Right ventricle myocardium superior (tissue), 1 donor: ENCODE data around the gene NMT1. TPM values are rescaled to one million over a fixed set of nuclear protein-coding genes. Genes with fewer than 3 reads are reported as not detected.

Experiments used
- ATAC-seq: fragments of 200-7000 bp; cut with Tn5 transposase; one replicate; pipeline ENCODE4 v1.9.1; 2020; ENCODE audit warnings: mild to moderate bottlenecking; ENCODE audit not compliant: poor library complexity
- DNase-seq: peaks from one replicate; pipeline ENCODE4 v3.0.0-alpha.2; 2020
- intact Hi-C: fragments of 100-400 bp; cut with DNase I; formaldehyde crosslinking; loops from one replicate; pipeline ENCODE4 v1.11.2; 2022
- total RNA-seq: library from RNA; stranded (reverse); fragmentation: NEBNext Ultra II Directional; extraction: Animal tissue kit (Norgen Biotek cat#: 25700); gene quantifications from one replicate; pipeline ENCODE4 v1.2.1, GENCODE V29; 2021
- donor health status: DM: no; HTN: yes; CAD: no; lungs with severe emphysema.

NMT1 gene
- total RNA-seq, 1 donor from 2014 or later, result 84.5 TPM

GRCh38 chr17:45063198-45063597 lies 2.1 kb downstream of the NMT1 start:
- DNase-seq, result no peak
- no peak for ATAC-seq
- intact Hi-C loops, result no loop called here

- ATAC-seq (no peak), DNase-seq (no peak)
- intact Hi-C loops, result no loop called here
These were observed 6.5 kb downstream of the NMT1 start for GRCh38 chr17:45067637-45068036.

- peak; percentile 24 for ATAC-seq
- DNase-seq, result no peak
- intact Hi-C loops, result no loop called here
These were observed 8.9 kb downstream of the NMT1 start for GRCh38 chr17:45070001-45070400.

- intact Hi-C loops, result no loop called here
- DNase-seq (no peak), ATAC-seq (no peak)
These were observed 9.7 kb downstream of the NMT1 start for GRCh38 chr17:45070809-45071208.

GRCh38 chr17:45073414-45074070 lies 12.4 kb downstream of the NMT1 start:
- ATAC-seq, result peak; percentile 63
- intact Hi-C loops, result no loop called here
- DNase-seq, result no peak

- intact Hi-C loops, result no loop called here
- ATAC-seq, result no peak
- no peak for DNase-seq
These were observed 16.5 kb downstream of the NMT1 start for GRCh38 chr17:45077643-45078042.

- ATAC-seq (no peak), DNase-seq (no peak)
- intact Hi-C loops, result no loop called here
These were observed 20.1 kb downstream of the NMT1 start for GRCh38 chr17:45081047-45081703.

- intact Hi-C loops, result no loop called here
- DNase-seq, result no peak
- ATAC-seq, result no peak
These were observed 25.3 kb downstream of the NMT1 start for GRCh38 chr17:45086391-45086790.

GRCh38 chr17:45086865-45087503 lies 25.9 kb downstream of the NMT1 start:
- DNase-seq (no peak), ATAC-seq (peak; percentile 55)
- intact Hi-C loops, result no loop called here

GRCh38 chr17:45087504-45087975 lies 26.4 kb downstream of the NMT1 start:
- intact Hi-C loops, result no loop called here
- ATAC-seq (peak; percentile 77), DNase-seq (no peak)

- intact Hi-C loops, result no loop called here
- DNase-seq (no peak), ATAC-seq (no peak)
These were observed 26.9 kb downstream of the NMT1 start for GRCh38 chr17:45087978-45088377.

GRCh38 chr17:45088741-45089140 lies 27.6 kb downstream of the NMT1 start:
- no peak for DNase-seq
- intact Hi-C loops, result no loop called here
- no peak for ATAC-seq

GRCh38 chr17:45090711-45091110 lies 29.6 kb downstream of the NMT1 start:
- DNase-seq, result no peak
- intact Hi-C loops, result loop anchor here (10.0 kb wide), 1 partner anchor 176 kb away; the partner anchor contains the start of gene GFAP
- no peak for ATAC-seq

GRCh38 chr17:45091778-45092425 lies 30.8 kb downstream of the NMT1 start:
- no peak for DNase-seq
- intact Hi-C loops, result loop anchor here (10.0 kb wide), 1 partner anchor 177 kb away; the partner anchor contains the start of gene GFAP
- no peak for ATAC-seq

- ATAC-seq, result peak; percentile 91
- intact Hi-C loops, result loop anchor here (10.0 kb wide), 1 partner anchor 178 kb away; the partner anchor contains the start of gene GFAP
- DNase-seq, result peak; percentile 88
These were observed 31.9 kb downstream of the NMT1 start for GRCh38 chr17:45092911-45093430.

GRCh38 chr17:45093444-45094110 lies 32.5 kb downstream of the NMT1 start:
- DNase-seq (peak; percentile 68), ATAC-seq (peak; percentile 65)
- intact Hi-C loops, result loop anchor here (10.0 kb wide), 1 partner anchor 179 kb away; the partner anchor contains the start of gene GFAP

GRCh38 chr17:45096141-45096540 lies 35.0 kb downstream of the NMT1 start:
- intact Hi-C loops, result loop anchor here (5.0 to 10.0 kb wide), 2 partner anchors 36 to 181 kb away; partner anchors contain the start of genes GFAP and PLCD3
- DNase-seq (no peak), ATAC-seq (no peak)

- ATAC-seq (no peak), DNase-seq (no peak)
- intact Hi-C loops, result loop anchor here (5.0 to 10.0 kb wide), 2 partner anchors 35 to 182 kb away; partner anchors contain the start of genes GFAP and PLCD3
These were observed 35.8 kb downstream of the NMT1 start for GRCh38 chr17:45096926-45097325.
